C4-2B (cell line): ENCODE data around the gene RASGRP3.
"Not testable (repeated sequence)": the region's sequence is repeated elsewhere in the genome, so short reads cannot be mapped to it uniquely, and the experiment has no call there.

Experiments used
- H3K27ac ChIP-seq: fragments of 450-650 bp; 2 replicates; pipeline ENCODE4 v1.5.1; 2017
- CTCF ChIP-seq: fragments of 450-650 bp; conservative IDR thresholded peaks from 2 replicates; pipeline ENCODE4 v1.5.1; 2017; ENCODE audit warnings: mild to moderate bottlenecking
- ZFX ChIP-seq: fragments of 450-650 bp; IDR thresholded peaks from 2 replicates; pipeline ENCODE4 v1.6.1; 2017

Gene RASGRP3

GRCh38 chr2:33436083-33436482, 40.4 kb upstream of the RASGRP3 start:
- H3K27ac ChIP-seq, result no peak overlapping the region
- TF ChIP-seq CTCF (no peak), ZFX (no peak)

- TF ChIP-seq CTCF, result no peak
- TF ChIP-seq ZFX, result no peak
- H3K27ac ChIP-seq, result no peak overlapping the region
Observed at GRCh38 chr2:33437297-33437696, 39.2 kb upstream of the RASGRP3 start.

- TF ChIP-seq ZFX (no peak), CTCF (no peak)
- H3K27ac ChIP-seq, result no peak overlapping the region
Observed at GRCh38 chr2:33437815-33438214, 38.6 kb upstream of the RASGRP3 start.

- no peak overlapping the region for H3K27ac ChIP-seq
- TF ChIP-seq CTCF (peak; percentile 70), ZFX (no peak)
Observed at GRCh38 chr2:33441235-33441810, 35.1 kb upstream of the RASGRP3 start.

- H3K27ac ChIP-seq, result not testable (repeated sequence)
Observed at GRCh38 chr2:33442052-33442451, 34.4 kb upstream of the RASGRP3 start.

- TF ChIP-seq CTCF, result no peak
- no peak overlapping the region for H3K27ac ChIP-seq
Observed at GRCh38 chr2:33442528-33443079, 33.8 kb upstream of the RASGRP3 start.

- TF ChIP-seq CTCF (no peak), ZFX (no peak)
- no peak overlapping the region for H3K27ac ChIP-seq
Observed at GRCh38 chr2:33443274-33443829, 33.1 kb upstream of the RASGRP3 start.

GRCh38 chr2:33444967-33445366, 31.5 kb upstream of the RASGRP3 start:
- no peak overlapping the region for H3K27ac ChIP-seq
- TF ChIP-seq ZFX (no peak), CTCF (no peak)
